NCI-H1048 (cell line): ENCODE results near the gene AEN.
A peak's percentile ranks its signal among the peaks of the same experiment; 100 is the strongest.
"Not testable (repeated sequence)": the region's sequence is repeated elsewhere in the genome, so short reads cannot be mapped to it uniquely, and the experiment has no call there.

ENCODE experiments used
- DNase-seq: peaks from one replicate; lab custom pipeline; 2025; lab: John Stamatoyannopoulos, UW

The AEN gene

GRCh38 chr15:88630798-88631463 is 9.8 kb downstream of the AEN start:
- no peak for DNase-seq

GRCh38 chr15:88631464-88632028 is 10.4 kb downstream of the AEN start:
- DNase-seq, result no peak

- not testable (repeated sequence) for DNase-seq
Measured at GRCh38 chr15:88632797-88633196, 11.7 kb downstream of the AEN start.

- no peak for DNase-seq
Measured at GRCh38 chr15:88634449-88634848, 13.3 kb downstream of the AEN start.

GRCh38 chr15:88635318-88635717 is 14.2 kb downstream of the AEN start:
- DNase-seq, result no peak

GRCh38 chr15:88636050-88636449 is 14.9 kb downstream of the AEN start:
- DNase-seq, result no peak

GRCh38 chr15:88636654-88637053 is 15.5 kb downstream of the AEN start:
- DNase-seq, result no peak

- DNase-seq, result no peak
Measured at GRCh38 chr15:88637436-88637835, 16.3 kb downstream of the AEN start.

GRCh38 chr15:88637841-88638625 is 16.9 kb downstream of the AEN start:
- no peak for DNase-seq

GRCh38 chr15:88638626-88639372 is 17.7 kb downstream of the AEN start, which contains the start of gene ISG20:
Gene ISG20, plus strand, starts transcription at chr15:88639016. Its CDS starts 351 bp downstream, at chr15:88639367.
- DNase-seq, result peak; percentile 77

- DNase-seq, result no peak
Measured at GRCh38 chr15:88641959-88642452, 20.9 kb downstream of the AEN start.

GRCh38 chr15:88642514-88642913 is 21.4 kb downstream of the AEN start:
- not testable (repeated sequence) for DNase-seq

- DNase-seq, result no peak
Measured at GRCh38 chr15:88644741-88645140, 23.6 kb downstream of the AEN start.

GRCh38 chr15:88645171-88646087 is 24.3 kb downstream of the AEN start:
- DNase-seq, result no peak

GRCh38 chr15:88646088-88646405 is 24.9 kb downstream of the AEN start:
- DNase-seq, result no peak

GRCh38 chr15:88646951-88647350 is 25.8 kb downstream of the AEN start:
- DNase-seq, result no peak

- DNase-seq, result no peak
Measured at GRCh38 chr15:88647351-88648105, 26.4 kb downstream of the AEN start.

- DNase-seq, result no peak
Measured at GRCh38 chr15:88648357-88649214, 27.4 kb downstream of the AEN start.

GRCh38 chr15:88649286-88649733 is 28.2 kb downstream of the AEN start:
- no peak for DNase-seq
